ENCODE data around the gene ZNF512B. TPM values are rescaled to one million over a fixed set of nuclear protein-coding genes. Genes with fewer than 3 reads are reported as not detected.

ZNF512B gene
- total RNA-seq, 1 donor from 2014 or later = 32.2 TPM

DNA sequence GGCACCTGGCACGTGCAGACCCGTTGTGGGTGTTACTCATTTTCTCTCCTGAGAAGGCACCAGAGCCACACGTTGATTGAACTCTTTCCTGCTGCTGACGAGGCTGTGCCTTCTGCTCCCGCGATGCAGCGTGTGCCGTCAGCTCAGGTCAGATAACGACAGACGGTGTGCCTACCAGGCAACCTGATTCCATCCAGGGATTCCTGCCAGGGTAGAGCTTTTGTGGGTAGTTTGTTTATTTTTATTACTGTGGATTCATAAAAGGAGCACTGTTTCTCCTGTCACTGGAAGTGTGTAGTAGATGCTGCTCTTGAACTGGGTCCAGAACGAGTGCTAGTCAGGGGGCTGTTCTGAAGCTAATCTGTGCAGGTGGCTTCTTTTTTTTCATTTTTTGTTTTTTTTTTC lies 31.9 kb upstream of the ZNF512B start:
- Mint-ChIP-seq H3K27me3 (ENCODE audit: unreplicated experiment) (no peaks in the 10 kb centered on the region), H3K4me1 (ENCODE audit: low read depth, unreplicated experiment) (peaks cover under 1% of the 10 kb centered on the region), H3K4me3 (ENCODE audit: unreplicated experiment) (no peak overlapping the region), H3K9me3 (ENCODE audit: unreplicated experiment) (no peaks in the 10 kb centered on the region), H3K27ac (ENCODE audit: unreplicated experiment) (no peak overlapping the region), H3K36me3 (ENCODE audit: unreplicated experiment) (peaks cover 4% of the 10 kb centered on the region)
- no peak for TF ChIP-seq CTCF (IDR thresholded peaks at IDR 0.05; ENCODE audit: partially characterized antibody, unreplicated experiment)
- DNase-seq = no peak

GRCh38 chr20:64000906-64001305 lies 31.2 kb upstream of the ZNF512B start:
- no peak for DNase-seq
- Mint-ChIP-seq H3K4me1 (ENCODE audit: low read depth, unreplicated experiment) (no peaks in the 10 kb centered on the region), H3K27ac (ENCODE audit: unreplicated experiment) (no peak overlapping the region), H3K4me3 (ENCODE audit: unreplicated experiment) (no peak overlapping the region), H3K36me3 (ENCODE audit: unreplicated experiment) (peaks cover 4% of the 10 kb centered on the region), H3K9me3 (ENCODE audit: unreplicated experiment) (no peaks in the 10 kb centered on the region), H3K27me3 (ENCODE audit: unreplicated experiment) (no peaks in the 10 kb centered on the region)
- TF ChIP-seq CTCF (IDR thresholded peaks at IDR 0.05; ENCODE audit: partially characterized antibody, unreplicated experiment) = no peak

DNA sequence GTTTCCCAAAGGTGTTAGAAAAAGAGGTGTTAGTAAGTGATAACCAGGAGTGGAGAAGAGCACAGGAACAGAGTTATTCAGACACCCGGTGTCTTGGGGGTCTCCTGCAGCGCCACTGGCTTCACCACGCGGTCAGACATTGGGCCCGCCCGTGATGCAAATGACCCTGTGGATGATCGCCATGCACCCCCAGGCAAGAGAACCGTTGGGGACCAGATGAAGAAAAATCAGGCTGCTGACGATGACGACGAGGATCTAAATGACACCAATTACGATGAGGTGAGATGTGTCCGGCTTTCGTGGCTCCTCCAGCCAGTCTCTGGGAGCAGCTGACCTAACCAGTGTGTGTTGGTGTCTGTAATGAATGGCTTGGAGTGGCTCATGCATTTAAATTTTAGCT lies 13.2 kb upstream of the ZNF512B start:
- Mint-ChIP-seq H3K9me3 (ENCODE audit: unreplicated experiment) (peaks cover 4% of the 10 kb centered on the region), H3K4me3 (ENCODE audit: unreplicated experiment) (peak overlapping the region; percentile 9), H3K27me3 (ENCODE audit: unreplicated experiment) (peaks cover 7% of the 10 kb centered on the region), H3K4me1 (ENCODE audit: low read depth, unreplicated experiment) (peaks cover 8% of the 10 kb centered on the region), H3K27ac (ENCODE audit: unreplicated experiment) (no peak overlapping the region), H3K36me3 (ENCODE audit: unreplicated experiment) (no peaks in the 10 kb centered on the region)
- DNase-seq = no peak
- no peak for TF ChIP-seq CTCF (IDR thresholded peaks at IDR 0.05; ENCODE audit: partially characterized antibody, unreplicated experiment)

DNA sequence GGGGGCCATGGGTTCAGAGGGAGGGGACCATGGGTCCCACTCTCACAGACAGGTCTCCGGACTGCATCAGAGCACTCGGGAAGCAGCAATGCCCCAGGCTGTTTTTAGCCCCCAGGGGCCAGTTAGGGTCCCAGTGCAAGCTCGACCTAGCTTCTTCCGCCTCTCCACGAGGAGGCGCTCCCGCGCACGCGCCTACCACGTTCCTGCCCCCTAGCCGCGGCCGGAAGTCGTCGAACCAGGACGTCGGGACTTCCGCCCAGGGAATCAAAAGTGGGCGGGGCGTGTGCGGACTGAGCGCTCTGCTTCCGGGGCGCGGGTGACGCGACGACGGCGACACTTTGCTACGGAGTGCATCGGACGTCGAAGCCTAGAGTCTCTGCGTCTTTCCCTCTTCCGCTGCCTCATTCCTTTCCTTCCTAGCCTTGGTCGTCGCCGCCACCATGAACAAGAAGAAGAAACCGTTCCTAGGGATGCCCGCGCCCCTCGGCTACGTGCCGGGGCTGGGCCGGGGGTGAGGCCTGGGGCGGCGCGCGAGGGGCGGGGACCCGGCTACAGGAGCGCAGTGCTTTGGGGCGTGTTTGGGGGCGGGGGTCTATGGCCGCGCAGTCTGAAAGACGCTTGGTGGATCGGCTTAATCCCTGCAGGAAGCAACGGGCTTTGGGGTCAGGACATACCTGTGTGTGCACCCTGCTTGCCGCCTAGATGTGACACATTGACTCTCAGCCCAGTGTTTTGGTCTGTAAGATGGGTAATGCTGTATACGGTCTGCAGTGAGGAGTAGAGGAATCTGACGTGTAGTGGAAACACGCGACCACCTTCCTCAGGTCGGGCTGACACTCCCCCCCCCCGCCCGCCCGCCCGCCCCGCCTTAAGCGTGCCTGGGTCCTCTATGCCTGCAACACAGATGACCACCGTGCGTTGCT lies 11.3 kb upstream of the ZNF512B start, which contains the start of gene PRPF6:
Gene PRPF6 (plus strand): TSS at position 327 of the 923 bp plus-strand sequence. CDS start 114 bp downstream, at position 441.
- Mint-ChIP-seq H3K27me3 (ENCODE audit: unreplicated experiment) (peaks cover 12% of the 10 kb centered on the region), H3K4me1 (ENCODE audit: low read depth, unreplicated experiment) (peaks cover 8% of the 10 kb centered on the region), H3K27ac (ENCODE audit: unreplicated experiment) (peak within 1 kb of the TSS; percentile 38), H3K9me3 (ENCODE audit: unreplicated experiment) (peaks cover 4% of the 10 kb centered on the region), H3K4me3 (ENCODE audit: unreplicated experiment) (peak within 1 kb of the TSS; percentile 94), H3K36me3 (ENCODE audit: unreplicated experiment) (no peaks in the 10 kb centered on the region)
- peak; percentile 97 for DNase-seq
- TF ChIP-seq CTCF (IDR thresholded peaks at IDR 0.05; ENCODE audit: partially characterized antibody, unreplicated experiment) = peak; percentile 80

- no peak for TF ChIP-seq CTCF (IDR thresholded peaks at IDR 0.05; ENCODE audit: partially characterized antibody, unreplicated experiment)
- Mint-ChIP-seq H3K27ac (ENCODE audit: unreplicated experiment) (no peak overlapping the region), H3K27me3 (ENCODE audit: unreplicated experiment) (peaks cover 14% of the 10 kb centered on the region), H3K4me1 (ENCODE audit: low read depth, unreplicated experiment) (peaks cover 8% of the 10 kb centered on the region), H3K4me3 (ENCODE audit: unreplicated experiment) (peak overlapping the region; percentile 94), H3K36me3 (ENCODE audit: unreplicated experiment) (no peaks in the 10 kb centered on the region), H3K9me3 (ENCODE audit: unreplicated experiment) (peaks cover 4% of the 10 kb centered on the region)
- no peak for DNase-seq
Measured at GRCh38 chr20:63980317-63980805, 10.6 kb upstream of the ZNF512B start.

Measured in glutamatergic neuron (in vitro differentiated cells).